KMS-11 (cell line): ENCODE results near the gene ANO7.
A peak's percentile ranks its signal among the peaks of the same experiment; 100 is the strongest.

Source experiments
- H2AFZ ChIP-seq: fragments of 200-600 bp; sonication (generic); 2 replicates; pipeline ENCODE4 v1.6.1; 2016; ENCODE audit warnings: antibody characterized with exemption, mixed run types, low read depth
- H3K27ac ChIP-seq: fragments of 200-600 bp; sonication (generic); 2 replicates; pipeline ENCODE4 v1.6.1; 2016; ENCODE audit warnings: mild to moderate bottlenecking, mixed run types
- H3K27me3 ChIP-seq: fragments of 200-600 bp; sonication (generic); 2 replicates; pipeline ENCODE4 v1.6.1; 2017; ENCODE audit warnings: mild to moderate bottlenecking, low read depth, mixed run types, moderate library complexity; ENCODE audit not compliant: insufficient read depth
- H3K36me3 ChIP-seq: fragments of 200-600 bp; sonication (generic); 2 replicates; pipeline ENCODE4 v1.6.1; 2017; ENCODE audit warnings: mild to moderate bottlenecking, mixed run types; ENCODE audit not compliant: insufficient read depth
- H3K4me1 ChIP-seq: fragments of 200-600 bp; sonication (generic); 2 replicates; pipeline ENCODE4 v1.6.1; 2016; ENCODE audit warnings: mild to moderate bottlenecking, low read depth, mixed run types; ENCODE audit not compliant: poor library complexity, severe bottlenecking
- H3K4me2 ChIP-seq: fragments of 200-600 bp; sonication (generic); 2 replicates; pipeline ENCODE4 v1.7.0; 2016; ENCODE audit warnings: mild to moderate bottlenecking, mixed run types
- H3K4me3 ChIP-seq: fragments of 200-600 bp; sonication (generic); IDR thresholded peaks from 2 replicates; pipeline ENCODE4 v1.6.1; 2017; ENCODE audit warnings: low read depth, low read length, mixed read lengths; ENCODE audit not compliant: insufficient read depth
- H3K79me2 ChIP-seq: fragments of 200-600 bp; sonication (generic); 2 replicates; pipeline ENCODE4 v1.6.1; 2016; ENCODE audit warnings: low read depth, mixed run types; ENCODE audit not compliant: insufficient read depth
- H3K9ac ChIP-seq: fragments of 200-600 bp; sonication (generic); 2 replicates; pipeline ENCODE4 v1.6.1; 2016; ENCODE audit warnings: mild to moderate bottlenecking, mixed run types
- H4K20me1 ChIP-seq: fragments of 200-600 bp; sonication (generic); 2 replicates; pipeline ENCODE4 v1.6.1; 2016; ENCODE audit warnings: mild to moderate bottlenecking, mixed run types; ENCODE audit not compliant: insufficient read depth
- CTCF ChIP-seq: fragments of 200-600 bp; sonication (generic); conservative IDR thresholded peaks from 2 replicates; pipeline ENCODE4 v1.6.1; 2017; ENCODE audit warnings: low read depth, mild to moderate bottlenecking, antibody characterized with exemption, low read length, moderate library complexity, mixed read lengths

ANO7 gene

GRCh38 chr2:241268306-241268705 is 79.8 kb downstream of the ANO7 start:
- Histone ChIP-seq H4K20me1 (no peaks in the 10 kb centered on the region; the same call in 1 of the 2 replicates), H3K4me3 (no peak overlapping the region), H3K4me2 (no peak overlapping the region), H3K36me3 (peaks cover 8% of the 10 kb centered on the region; the same call in 1 of the 2 replicates), H3K4me1 (peaks cover 17% of the 10 kb centered on the region), H3K9ac (no peak overlapping the region), H3K27ac (no peak overlapping the region), H3K79me2 (peaks cover 62% of the 10 kb centered on the region), H2AFZ (no peak overlapping the region), H3K27me3 (no peaks in the 10 kb centered on the region)
- no peak for TF ChIP-seq CTCF

GRCh38 chr2:241268716-241269445 is 80.4 kb downstream of the ANO7 start:
- H3K27me3 ChIP-seq, result no peaks in the 10 kb centered on the region
- H3K9ac ChIP-seq, result no peak overlapping the region
- TF ChIP-seq CTCF, result no peak
- no peak overlapping the region for H2AFZ ChIP-seq
- H4K20me1 ChIP-seq, result no peaks in the 10 kb centered on the region; the same call in 1 of the 2 replicates
- no peak overlapping the region for H3K4me2 ChIP-seq
- H3K4me1 ChIP-seq, result peaks cover 21% of the 10 kb centered on the region
- H3K79me2 ChIP-seq, result peaks cover 67% of the 10 kb centered on the region
- no peak overlapping the region for H3K4me3 ChIP-seq
- H3K36me3 ChIP-seq, result 0 out of 2 replicates have a peak, but pooled peaks cover 8% of the 10 kb centered on the region
- no peak overlapping the region for H3K27ac ChIP-seq

GRCh38 chr2:241269707-241270520 is 81.4 kb downstream of the ANO7 start:
- H3K4me2 ChIP-seq, result peak overlapping the region; percentile 43; the same call in 1 of the 2 replicates

More at GRCh38 chr2:241269707-241270520, 81.4 kb downstream of the ANO7 start:
- no peak overlapping the region for H3K4me3 ChIP-seq
- no peaks in the 10 kb centered on the region; the same call in 1 of the 2 replicates for H4K20me1 ChIP-seq
- H3K27me3 ChIP-seq, result no peaks in the 10 kb centered on the region
- no peak overlapping the region for H2AFZ ChIP-seq
- no peak overlapping the region for H3K27ac ChIP-seq
- peaks cover 29% of the 10 kb centered on the region for H3K4me1 ChIP-seq
- TF ChIP-seq CTCF, result no peak
- 0 out of 2 replicates have a peak, but pooled peaks cover 8% of the 10 kb centered on the region for H3K36me3 ChIP-seq
- H3K79me2 ChIP-seq, result peaks cover 76% of the 10 kb centered on the region
- H3K9ac ChIP-seq, result no peak overlapping the region
